Thyroid gland (tissue), 4 donors: ENCODE results near the gene TMEM259. TPM values are rescaled to one million over a fixed set of nuclear protein-coding genes. Genes with fewer than 3 reads are reported as not detected.

Experiments
- DNase-seq, 2 donors: peaks; one replicate each; pipeline ENCODE4 v3.0.0-alpha.2; 2019
- H3K27ac ChIP-seq, 3 donors: fragments of 200-600 bp; sonication (generic); 1 replicate in 2 of 3; 2 replicates in 1 of 3; pipeline ENCODE4 v1.5.1; 2016 to 2019; ENCODE audit warnings: mild to moderate bottlenecking in 1 of 3, moderate library complexity in 1 of 3
- H3K27me3 ChIP-seq: fragments of 200-600 bp; sonication (generic); one replicate; pipeline ENCODE4 v1.5.1; 2019
- H3K36me3 ChIP-seq, 2 donors: fragments of 200-600 bp; sonication (generic); one replicate each; pipeline ENCODE4 v1.5.1; 2016 to 2019
- H3K4me1 ChIP-seq, 2 donors: fragments of 200-600 bp; sonication (generic); one replicate each; pipeline ENCODE4 v1.5.1; 2017 to 2019
- H3K4me3 ChIP-seq, 3 donors: fragments of 200-600 bp; sonication (generic); replicated peaks in 1 of 3; 1 replicate in 2 of 3; 2 replicates in 1 of 3; pipeline ENCODE4 v1.5.1; 2016; ENCODE audit warnings: mild to moderate bottlenecking in 1 of 3
- H3K9me3 ChIP-seq: fragments of 200-600 bp; sonication (generic); one replicate; pipeline ENCODE4 v1.5.1; 2017
- POLR2A ChIP-seq, 2 donors: fragments of 450-650 bp; IDR thresholded peaks; one replicate each; pipeline ENCODE4 v1.6.1; 2017; ENCODE audit warnings: antibody characterized with exemption in 2 of 2, mild to moderate bottlenecking in 2 of 2, moderate library complexity in 1 of 2
- WGBS, 2 donors: methylation state at CpG; one replicate each; pipeline ENCODE4 v1.1.5; 2017; 5-methylcytosine and 5-hydroxymethylcytosine counted together
- intact Hi-C: fragments of 100-400 bp; cut with DNase I; formaldehyde crosslinking; loops from one replicate; pipeline ENCODE4 v1.15.1; 2023
- total RNA-seq, 4 donors: library from RNA; depleted of rRNA; stranded (reverse); fragments of >200 nt; gene quantifications; one replicate each; pipeline ENCODE4 v1.2.3, GENCODE V29; 2016
- TF ChIP-seq, protein P1 (sequence below), 6 experiments: fragments of 200-600 bp in 3 of 6; fragments of 450-650 bp in 3 of 6; sonication (generic) in 3 of 6; IDR thresholded peaks; one replicate each; pipeline ENCODE4 v1.5.1; 2016 to 2019; ENCODE audit warnings: antibody characterized with exemption in 6 of 6, mild to moderate bottlenecking in 2 of 6, inconsistent platforms in 1 of 6, moderate library complexity in 1 of 6

The TMEM259 gene
- total RNA-seq, 4 donors from 2014 or later: 162 to 238 (median 192) TPM

DNA sequence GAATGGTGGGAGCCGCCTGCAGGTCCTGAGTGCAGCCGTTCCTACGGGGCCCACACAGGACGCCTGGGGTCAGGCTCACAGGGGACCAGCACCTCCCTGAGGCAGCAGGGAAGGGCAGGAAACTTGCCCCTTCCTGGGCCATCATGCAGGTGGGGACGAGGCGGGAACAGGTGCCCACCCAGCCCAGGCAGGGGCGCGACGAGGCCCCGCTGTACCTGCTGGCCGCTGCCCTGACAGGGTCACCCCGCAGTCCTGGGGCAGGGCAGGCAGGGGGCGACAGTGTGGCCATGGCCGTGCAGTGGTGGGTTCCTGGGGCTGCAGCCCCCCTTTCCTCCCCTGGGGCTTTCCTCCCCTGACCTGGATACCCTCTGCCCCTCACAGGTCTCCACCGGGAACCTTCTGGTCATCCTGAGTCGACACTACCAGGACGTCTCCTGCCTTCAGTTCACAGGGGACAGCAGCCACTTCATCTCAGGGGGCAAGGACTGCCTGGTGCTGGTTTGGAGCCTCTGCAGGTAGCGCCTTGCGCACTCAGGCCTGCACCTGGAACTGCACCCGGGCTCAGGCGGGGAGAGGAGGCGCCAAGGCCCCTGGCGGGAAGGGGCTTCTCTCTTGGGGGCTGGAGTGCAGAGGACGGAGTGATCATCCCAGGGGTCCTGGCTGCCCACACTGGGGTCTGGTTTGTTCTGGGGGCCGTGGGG, 31.4 kb downstream of the TMEM259 start:
- intact Hi-C loops: no loop called here
- TF ChIP-seq, protein P1, sequence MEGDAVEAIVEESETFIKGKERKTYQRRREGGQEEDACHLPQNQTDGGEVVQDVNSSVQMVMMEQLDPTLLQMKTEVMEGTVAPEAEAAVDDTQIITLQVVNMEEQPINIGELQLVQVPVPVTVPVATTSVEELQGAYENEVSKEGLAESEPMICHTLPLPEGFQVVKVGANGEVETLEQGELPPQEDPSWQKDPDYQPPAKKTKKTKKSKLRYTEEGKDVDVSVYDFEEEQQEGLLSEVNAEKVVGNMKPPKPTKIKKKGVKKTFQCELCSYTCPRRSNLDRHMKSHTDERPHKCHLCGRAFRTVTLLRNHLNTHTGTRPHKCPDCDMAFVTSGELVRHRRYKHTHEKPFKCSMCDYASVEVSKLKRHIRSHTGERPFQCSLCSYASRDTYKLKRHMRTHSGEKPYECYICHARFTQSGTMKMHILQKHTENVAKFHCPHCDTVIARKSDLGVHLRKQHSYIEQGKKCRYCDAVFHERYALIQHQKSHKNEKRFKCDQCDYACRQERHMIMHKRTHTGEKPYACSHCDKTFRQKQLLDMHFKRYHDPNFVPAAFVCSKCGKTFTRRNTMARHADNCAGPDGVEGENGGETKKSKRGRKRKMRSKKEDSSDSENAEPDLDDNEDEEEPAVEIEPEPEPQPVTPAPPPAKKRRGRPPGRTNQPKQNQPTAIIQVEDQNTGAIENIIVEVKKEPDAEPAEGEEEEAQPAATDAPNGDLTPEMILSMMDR (IDR thresholded peaks at IDR 0.05): no peak
- no peak for TF ChIP-seq POLR2A (IDR thresholded peaks at IDR 0.05)
- Histone ChIP-seq H3K4me3 (no peak overlapping the region), H3K27me3 (no peaks in the 10 kb centered on the region), H3K27ac (no peak overlapping the region), H3K36me3 (peaks cover 15 to 28% of the 10 kb centered on the region in 2 donors), H3K9me3 (no peaks in the 10 kb centered on the region), H3K4me1 (peaks cover 6 to 12% of the 10 kb centered on the region in 2 donors)
- DNase-seq: no peak
- WGBS, 2 donors: 93 to 100% methylated on average over 3 to 14 of the region's 25 CpGs

DNA sequence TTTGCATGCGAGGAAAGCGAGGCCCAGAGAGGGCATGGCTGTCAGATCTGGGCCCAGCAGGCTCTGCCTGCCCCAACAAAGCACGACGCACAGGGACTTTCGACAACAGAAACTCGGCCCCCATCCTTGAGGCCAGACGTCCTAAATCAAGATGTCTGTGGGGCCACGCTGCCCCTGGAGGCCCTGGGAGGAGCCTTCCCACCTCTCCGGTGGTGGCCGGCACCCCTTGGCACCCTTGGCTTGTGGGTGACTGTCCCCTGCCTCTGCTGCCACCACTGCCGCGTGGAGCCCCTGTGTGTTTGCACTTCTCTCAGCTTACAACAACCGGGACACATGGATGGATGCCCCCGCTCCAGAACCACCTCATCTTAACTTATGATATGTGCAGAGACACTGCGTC, 32.4 kb downstream of the TMEM259 start:
- H3K27ac ChIP-seq: no peak overlapping the region
- no peak overlapping the region for H3K4me3 ChIP-seq
- peaks cover 9 to 11% of the 10 kb centered on the region in 2 donors for H3K4me1 ChIP-seq
- TF ChIP-seq POLR2A (IDR thresholded peaks at IDR 0.05): no peak
- TF ChIP-seq, protein P1 (IDR thresholded peaks at IDR 0.05): no peak
- H3K27me3 ChIP-seq: no peaks in the 10 kb centered on the region
- peaks cover 15 to 28% of the 10 kb centered on the region in 2 donors for H3K36me3 ChIP-seq
- H3K9me3 ChIP-seq: no peaks in the 10 kb centered on the region
- intact Hi-C loops: no loop called here
- no peak for DNase-seq
- WGBS, 2 donors: 86 to 95% methylated on average over 14 to 15 of the region's 15 CpGs

GRCh38 chr19:988081-988480, 32.8 kb downstream of the TMEM259 start:
- intact Hi-C loops: no loop called here
- H3K27ac ChIP-seq: no peak overlapping the region
- H3K36me3 ChIP-seq: peaks cover 14 to 28% of the 10 kb centered on the region in 2 donors
- 70 to 94% methylated on average over 7 to 12 of the region's 14 CpGs for WGBS, 2 donors
- H3K4me3 ChIP-seq: no peak overlapping the region
- H3K27me3 ChIP-seq: no peaks in the 10 kb centered on the region
- DNase-seq: no peak
- no peaks in the 10 kb centered on the region for H3K9me3 ChIP-seq
- no peak for TF ChIP-seq POLR2A (IDR thresholded peaks at IDR 0.05)
- TF ChIP-seq, protein P1 (IDR thresholded peaks at IDR 0.05): no peak
- H3K4me1 ChIP-seq: peaks cover 10 to 12% of the 10 kb centered on the region in 2 donors

DNA sequence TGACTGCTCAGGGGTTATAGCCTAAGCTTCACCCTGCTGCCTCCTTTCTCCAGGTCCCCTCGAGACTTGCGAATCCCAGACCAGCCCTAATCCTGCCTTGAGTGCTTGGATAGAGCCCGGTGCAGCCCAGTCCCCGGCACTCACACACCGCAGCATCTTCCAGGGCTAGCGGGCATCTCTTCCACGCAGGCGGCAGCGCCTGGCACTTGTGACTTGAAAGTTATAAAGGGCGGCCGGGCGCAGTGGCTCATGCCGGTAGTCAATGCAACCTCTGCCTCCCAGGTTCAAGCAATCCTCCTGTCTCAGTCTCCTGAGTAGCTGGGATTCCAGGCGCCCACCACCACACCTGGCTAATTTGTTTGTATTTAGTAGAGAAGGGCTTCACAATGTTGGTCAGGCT, 34.8 kb downstream of the TMEM259 start:
- H3K27me3 ChIP-seq: no peaks in the 10 kb centered on the region
- H3K36me3 ChIP-seq: peaks cover 10 to 18% of the 10 kb centered on the region in 2 donors
- TF ChIP-seq POLR2A (IDR thresholded peaks at IDR 0.05): no peak
- TF ChIP-seq, protein P1 (IDR thresholded peaks at IDR 0.05): no peak
- peaks cover 10 to 20% of the 10 kb centered on the region in 2 donors for H3K4me1 ChIP-seq
- no peak for DNase-seq
- WGBS, 2 donors: 89 to 93% methylated on average over 6 to 12 of the region's 14 CpGs
- intact Hi-C loops: no loop called here
- no peak overlapping the region for H3K27ac ChIP-seq
- H3K9me3 ChIP-seq: no peaks in the 10 kb centered on the region
- H3K4me3 ChIP-seq: no peak overlapping the region
